ENCODE measurements around the gene LRRN2. TPM values are rescaled to one million over a fixed set of nuclear protein-coding genes. Genes with fewer than 3 reads are reported as not detected.

Gene LRRN2
- total RNA-seq (2014; rRNA removed; shearing (Covaris generic)) (2.0 and 2.6 TPM in 2 replicates), polyA plus RNA-seq (2016; fragmentation: Nextera tagmentation; extraction: Ambion mirVana) (0.74 and 0.78 TPM in 2 replicates)
- long read RNA-seq: 0 reads

DNA sequence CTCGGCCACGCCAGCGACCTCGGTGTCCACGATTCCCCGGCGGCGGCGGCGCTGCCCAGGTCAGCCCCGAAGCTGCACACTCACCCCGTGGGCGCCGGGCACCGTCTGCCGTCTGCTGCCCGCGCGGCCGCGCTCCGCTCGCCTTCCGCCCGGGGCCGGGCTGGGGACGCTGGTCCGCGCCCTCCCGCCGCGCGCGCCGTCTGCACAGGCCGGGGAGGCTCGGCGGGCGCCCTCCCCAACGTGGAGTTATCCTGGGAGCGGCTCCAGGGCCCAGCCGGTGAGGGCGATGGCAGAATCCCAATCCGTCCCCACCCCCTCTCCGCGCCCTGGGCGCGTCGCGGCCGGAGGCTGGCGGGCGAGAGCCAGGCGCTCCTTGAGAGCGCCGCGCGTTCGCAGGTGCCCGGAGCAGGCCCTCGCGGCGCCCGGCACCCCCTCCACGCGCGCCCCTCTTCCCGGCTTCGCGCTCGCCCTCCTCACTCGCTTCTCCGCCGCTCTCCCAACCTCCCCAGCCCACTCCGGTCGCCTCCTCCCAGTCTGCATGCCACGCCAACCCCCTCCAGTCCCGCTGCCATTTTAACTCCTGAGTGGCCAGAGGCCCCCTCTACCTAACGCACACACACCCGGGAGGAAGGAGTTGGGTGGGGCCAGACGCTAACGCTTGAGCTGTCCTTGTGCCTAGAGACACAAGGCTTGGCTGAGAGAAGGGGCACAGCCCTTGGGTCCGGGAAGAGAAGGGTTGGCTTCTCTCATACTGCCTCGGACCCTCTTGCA lies at the start of gene LRRN2:
LRRN2 (minus strand) TSS at position 503 of the 771 bp plus-strand sequence. CDS start 65,746 bp downstream, outside the sequence.
- peak within 1 kb of the TSS; percentile 97 for H2AFZ ChIP-seq
- H3K27ac Mint-ChIP-seq: no peak within 1 kb of the TSS
- peak within 1 kb of the TSS; percentile 86 for H3K4me3 Mint-ChIP-seq
- no peaks in the 10 kb centered on the region for H3K9me3 Mint-ChIP-seq
- H3K4me2 ChIP-seq: peak within 1 kb of the TSS; percentile 96
- peaks cover 59% of the 10 kb centered on the region for H3K27me3 ChIP-seq (ENCODE audit: insufficient read depth)
- no peak within 1 kb of the TSS for H3K27ac ChIP-seq (ENCODE audit: low read depth)
- peaks cover 41% of the 10 kb centered on the region for H3K27me3 Mint-ChIP-seq (ENCODE audit: insufficient read depth, low read depth, poor library complexity)
- no peaks in the 10 kb centered on the region; the same call in 2 of the 3 replicates for H3K36me3 Mint-ChIP-seq (ENCODE audit: low read depth)
- DNase-seq (ENCODE audit: low spot score) (peak; percentile 47), ATAC-seq (peak; percentile 46)
- no peaks in the 10 kb centered on the region for H3K36me3 ChIP-seq (ENCODE audit: insufficient read depth)
- H3K9me2 ChIP-seq (ENCODE audit: insufficient read depth): no peaks in the 10 kb centered on the region
- H4K20me1 ChIP-seq (replicated peaks; ENCODE audit: insufficient read depth): no peaks in the 10 kb centered on the region; the same call in 1 of the 2 replicates
- no peak for TF ChIP-seq CREB1 (CRISPR knock-in tag; IDR thresholded peaks at IDR 0.05; ENCODE audit: low read depth)
- peak; percentile 54 for TF ChIP-seq EZH2 (IDR thresholded peaks at IDR 0.05; ENCODE audit: low read depth, unreplicated experiment)
- TF ChIP-seq, protein P1, sequence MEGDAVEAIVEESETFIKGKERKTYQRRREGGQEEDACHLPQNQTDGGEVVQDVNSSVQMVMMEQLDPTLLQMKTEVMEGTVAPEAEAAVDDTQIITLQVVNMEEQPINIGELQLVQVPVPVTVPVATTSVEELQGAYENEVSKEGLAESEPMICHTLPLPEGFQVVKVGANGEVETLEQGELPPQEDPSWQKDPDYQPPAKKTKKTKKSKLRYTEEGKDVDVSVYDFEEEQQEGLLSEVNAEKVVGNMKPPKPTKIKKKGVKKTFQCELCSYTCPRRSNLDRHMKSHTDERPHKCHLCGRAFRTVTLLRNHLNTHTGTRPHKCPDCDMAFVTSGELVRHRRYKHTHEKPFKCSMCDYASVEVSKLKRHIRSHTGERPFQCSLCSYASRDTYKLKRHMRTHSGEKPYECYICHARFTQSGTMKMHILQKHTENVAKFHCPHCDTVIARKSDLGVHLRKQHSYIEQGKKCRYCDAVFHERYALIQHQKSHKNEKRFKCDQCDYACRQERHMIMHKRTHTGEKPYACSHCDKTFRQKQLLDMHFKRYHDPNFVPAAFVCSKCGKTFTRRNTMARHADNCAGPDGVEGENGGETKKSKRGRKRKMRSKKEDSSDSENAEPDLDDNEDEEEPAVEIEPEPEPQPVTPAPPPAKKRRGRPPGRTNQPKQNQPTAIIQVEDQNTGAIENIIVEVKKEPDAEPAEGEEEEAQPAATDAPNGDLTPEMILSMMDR (conservative IDR thresholded peaks at IDR 0.05; ENCODE audit: low read depth in 2 of 2): no peak
- no peak for TF ChIP-seq ZNF331 (CRISPR knock-in tag; IDR thresholded peaks at IDR 0.05; ENCODE audit: low read depth)
- H3K4me1 Mint-ChIP-seq: peaks cover 22% of the 10 kb centered on the region
- no peaks in the 10 kb centered on the region for H3F3A ChIP-seq (replicated peaks; ENCODE audit: low read depth)
- H3K4me3 ChIP-seq: peak within 1 kb of the TSS; percentile 83
- H3K79me2 ChIP-seq (replicated peaks; ENCODE audit: insufficient read depth): no peaks in the 10 kb centered on the region
- H3K4me1 ChIP-seq (ENCODE audit: insufficient read depth): peaks cover 10% of the 10 kb centered on the region; the same call in 1 of the 2 replicates

DNA sequence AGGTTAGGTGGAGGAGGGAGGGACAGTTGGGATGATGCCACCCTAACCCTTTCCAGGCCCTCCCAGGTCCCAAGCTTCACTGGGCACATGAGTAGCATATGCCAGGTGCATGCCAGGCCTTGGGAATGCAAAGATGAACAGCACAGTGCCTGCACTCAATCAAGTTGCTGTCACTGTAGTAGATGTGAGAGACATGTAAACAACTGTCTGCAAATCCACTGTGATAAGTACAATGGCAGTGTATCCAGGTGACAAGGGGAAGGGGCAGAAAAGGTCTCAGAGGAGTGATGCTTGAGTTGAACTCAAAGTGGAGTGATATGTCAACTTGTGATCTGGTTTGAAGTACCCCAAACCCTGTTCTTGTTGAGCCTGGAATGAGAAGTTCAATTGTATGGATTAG lies 49.5 kb upstream of the LRRN2 start:
- no peak for ATAC-seq
- Mint-ChIP-seq H3K27me3 (ENCODE audit: insufficient read depth, low read depth, poor library complexity) (peaks cover 10% of the 10 kb centered on the region), H3K9me3 (peaks cover 16% of the 10 kb centered on the region; the same call in 2 of the 3 replicates), H3K4me1 (peaks cover 24% of the 10 kb centered on the region), H3K27ac (no peak overlapping the region), H3K4me3 (no peak overlapping the region), H3K36me3 (ENCODE audit: low read depth) (peaks cover 2% of the 10 kb centered on the region; the same call in 1 of the 3 replicates)
- H4K20me1 ChIP-seq (replicated peaks; ENCODE audit: insufficient read depth): no peaks in the 10 kb centered on the region
- H3K79me2 ChIP-seq (replicated peaks; ENCODE audit: insufficient read depth): no peaks in the 10 kb centered on the region
- no peaks in the 10 kb centered on the region for H3K36me3 ChIP-seq (ENCODE audit: insufficient read depth)
- H3K4me3 ChIP-seq: no peak overlapping the region
- no peak overlapping the region for H3K27ac ChIP-seq (ENCODE audit: low read depth)
- no peak overlapping the region for H2AFZ ChIP-seq
- H3K27me3 ChIP-seq (ENCODE audit: insufficient read depth): no peaks in the 10 kb centered on the region
- DNase-seq (ENCODE audit: low spot score): no peak
- peaks cover 15% of the 10 kb centered on the region; the same call in 1 of the 2 replicates for H3K4me1 ChIP-seq (ENCODE audit: insufficient read depth)
- no peaks in the 10 kb centered on the region for H3F3A ChIP-seq (replicated peaks; ENCODE audit: low read depth)
- H3K4me2 ChIP-seq: no peak overlapping the region
- H3K9me2 ChIP-seq (ENCODE audit: insufficient read depth): no peaks in the 10 kb centered on the region
- TF ChIP-seq ZNF114 (CRISPR knock-in tag; IDR thresholded peaks at IDR 0.05) (no peak), ZNF331 (CRISPR knock-in tag; IDR thresholded peaks at IDR 0.05; ENCODE audit: low read depth) (no peak), STAT1 (IDR thresholded peaks at IDR 0.05; ENCODE audit: unreplicated experiment) (no peak)
- TF ChIP-seq, protein P2, sequence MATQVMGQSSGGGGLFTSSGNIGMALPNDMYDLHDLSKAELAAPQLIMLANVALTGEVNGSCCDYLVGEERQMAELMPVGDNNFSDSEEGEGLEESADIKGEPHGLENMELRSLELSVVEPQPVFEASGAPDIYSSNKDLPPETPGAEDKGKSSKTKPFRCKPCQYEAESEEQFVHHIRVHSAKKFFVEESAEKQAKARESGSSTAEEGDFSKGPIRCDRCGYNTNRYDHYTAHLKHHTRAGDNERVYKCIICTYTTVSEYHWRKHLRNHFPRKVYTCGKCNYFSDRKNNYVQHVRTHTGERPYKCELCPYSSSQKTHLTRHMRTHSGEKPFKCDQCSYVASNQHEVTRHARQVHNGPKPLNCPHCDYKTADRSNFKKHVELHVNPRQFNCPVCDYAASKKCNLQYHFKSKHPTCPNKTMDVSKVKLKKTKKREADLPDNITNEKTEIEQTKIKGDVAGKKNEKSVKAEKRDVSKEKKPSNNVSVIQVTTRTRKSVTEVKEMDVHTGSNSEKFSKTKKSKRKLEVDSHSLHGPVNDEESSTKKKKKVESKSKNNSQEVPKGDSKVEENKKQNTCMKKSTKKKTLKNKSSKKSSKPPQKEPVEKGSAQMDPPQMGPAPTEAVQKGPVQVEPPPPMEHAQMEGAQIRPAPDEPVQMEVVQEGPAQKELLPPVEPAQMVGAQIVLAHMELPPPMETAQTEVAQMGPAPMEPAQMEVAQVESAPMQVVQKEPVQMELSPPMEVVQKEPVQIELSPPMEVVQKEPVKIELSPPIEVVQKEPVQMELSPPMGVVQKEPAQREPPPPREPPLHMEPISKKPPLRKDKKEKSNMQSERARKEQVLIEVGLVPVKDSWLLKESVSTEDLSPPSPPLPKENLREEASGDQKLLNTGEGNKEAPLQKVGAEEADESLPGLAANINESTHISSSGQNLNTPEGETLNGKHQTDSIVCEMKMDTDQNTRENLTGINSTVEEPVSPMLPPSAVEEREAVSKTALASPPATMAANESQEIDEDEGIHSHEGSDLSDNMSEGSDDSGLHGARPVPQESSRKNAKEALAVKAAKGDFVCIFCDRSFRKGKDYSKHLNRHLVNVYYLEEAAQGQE (IDR thresholded peaks at IDR 0.05; ENCODE audit: unreplicated experiment): no peak
- TF ChIP-seq, protein P3, sequence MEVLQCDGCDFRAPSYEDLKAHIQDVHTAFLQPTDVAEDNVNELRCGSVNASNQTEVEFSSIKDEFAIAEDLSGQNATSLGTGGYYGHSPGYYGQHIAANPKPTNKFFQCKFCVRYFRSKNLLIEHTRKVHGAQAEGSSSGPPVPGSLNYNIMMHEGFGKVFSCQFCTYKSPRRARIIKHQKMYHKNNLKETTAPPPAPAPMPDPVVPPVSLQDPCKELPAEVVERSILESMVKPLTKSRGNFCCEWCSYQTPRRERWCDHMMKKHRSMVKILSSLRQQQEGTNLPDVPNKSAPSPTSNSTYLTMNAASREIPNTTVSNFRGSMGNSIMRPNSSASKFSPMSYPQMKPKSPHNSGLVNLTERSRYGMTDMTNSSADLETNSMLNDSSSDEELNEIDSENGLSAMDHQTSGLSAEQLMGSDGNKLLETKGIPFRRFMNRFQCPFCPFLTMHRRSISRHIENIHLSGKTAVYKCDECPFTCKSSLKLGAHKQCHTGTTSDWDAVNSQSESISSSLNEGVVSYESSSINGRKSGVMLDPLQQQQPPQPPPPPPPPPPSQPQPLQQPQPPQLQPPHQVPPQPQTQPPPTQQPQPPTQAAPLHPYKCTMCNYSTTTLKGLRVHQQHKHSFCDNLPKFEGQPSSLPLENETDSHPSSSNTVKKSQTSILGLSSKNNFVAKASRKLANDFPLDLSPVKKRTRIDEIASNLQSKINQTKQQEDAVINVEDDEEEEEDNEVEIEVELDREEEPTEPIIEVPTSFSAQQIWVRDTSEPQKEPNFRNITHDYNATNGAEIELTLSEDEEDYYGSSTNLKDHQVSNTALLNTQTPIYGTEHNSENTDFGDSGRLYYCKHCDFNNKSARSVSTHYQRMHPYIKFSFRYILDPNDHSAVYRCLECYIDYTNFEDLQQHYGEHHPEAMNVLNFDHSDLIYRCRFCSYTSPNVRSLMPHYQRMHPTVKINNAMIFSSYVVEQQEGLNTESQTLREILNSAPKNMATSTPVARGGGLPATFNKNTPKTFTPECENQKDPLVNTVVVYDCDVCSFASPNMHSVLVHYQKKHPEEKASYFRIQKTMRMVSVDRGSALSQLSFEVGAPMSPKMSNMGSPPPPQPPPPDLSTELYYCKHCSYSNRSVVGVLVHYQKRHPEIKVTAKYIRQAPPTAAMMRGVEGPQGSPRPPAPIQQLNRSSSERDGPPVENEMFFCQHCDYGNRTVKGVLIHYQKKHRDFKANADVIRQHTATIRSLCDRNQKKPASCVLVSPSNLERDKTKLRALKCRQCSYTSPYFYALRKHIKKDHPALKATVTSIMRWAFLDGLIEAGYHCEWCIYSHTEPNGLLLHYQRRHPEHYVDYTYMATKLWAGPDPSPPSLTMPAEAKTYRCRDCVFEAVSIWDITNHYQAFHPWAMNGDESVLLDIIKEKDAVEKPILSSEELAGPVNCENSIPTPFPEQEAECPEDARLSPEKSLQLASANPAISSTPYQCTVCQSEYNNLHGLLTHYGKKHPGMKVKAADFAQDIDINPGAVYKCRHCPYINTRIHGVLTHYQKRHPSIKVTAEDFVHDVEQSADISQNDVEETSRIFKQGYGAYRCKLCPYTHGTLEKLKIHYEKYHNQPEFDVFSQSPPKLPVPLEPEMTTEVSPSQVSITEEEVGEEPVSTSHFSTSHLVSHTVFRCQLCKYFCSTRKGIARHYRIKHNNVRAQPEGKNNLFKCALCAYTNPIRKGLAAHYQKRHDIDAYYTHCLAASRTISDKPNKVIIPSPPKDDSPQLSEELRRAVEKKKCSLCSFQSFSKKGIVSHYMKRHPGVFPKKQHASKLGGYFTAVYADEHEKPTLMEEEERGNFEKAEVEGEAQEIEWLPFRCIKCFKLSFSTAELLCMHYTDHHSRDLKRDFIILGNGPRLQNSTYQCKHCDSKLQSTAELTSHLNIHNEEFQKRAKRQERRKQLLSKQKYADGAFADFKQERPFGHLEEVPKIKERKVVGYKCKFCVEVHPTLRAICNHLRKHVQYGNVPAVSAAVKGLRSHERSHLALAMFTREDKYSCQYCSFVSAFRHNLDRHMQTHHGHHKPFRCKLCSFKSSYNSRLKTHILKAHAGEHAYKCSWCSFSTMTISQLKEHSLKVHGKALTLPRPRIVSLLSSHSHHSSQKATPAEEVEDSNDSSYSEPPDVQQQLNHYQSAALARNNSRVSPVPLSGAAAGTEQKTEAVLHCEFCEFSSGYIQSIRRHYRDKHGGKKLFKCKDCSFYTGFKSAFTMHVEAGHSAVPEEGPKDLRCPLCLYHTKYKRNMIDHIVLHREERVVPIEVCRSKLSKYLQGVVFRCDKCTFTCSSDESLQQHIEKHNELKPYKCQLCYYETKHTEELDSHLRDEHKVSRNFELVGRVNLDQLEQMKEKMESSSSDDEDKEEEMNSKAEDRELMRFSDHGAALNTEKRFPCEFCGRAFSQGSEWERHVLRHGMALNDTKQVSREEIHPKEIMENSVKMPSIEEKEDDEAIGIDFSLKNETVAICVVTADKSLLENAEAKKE (CRISPR knock-in tag; IDR thresholded peaks at IDR 0.05): no peak

Measured in GM23338 (cell line).